Measurements from ENCODE around the gene SMR3B. TPM values are rescaled to one million over a fixed set of nuclear protein-coding genes. Genes with fewer than 3 reads are reported as not detected.

SMR3B gene
- polyA plus RNA-seq, 1 of the 3 experiments (the other 2 are of a cell fraction), result not detected

DNA sequence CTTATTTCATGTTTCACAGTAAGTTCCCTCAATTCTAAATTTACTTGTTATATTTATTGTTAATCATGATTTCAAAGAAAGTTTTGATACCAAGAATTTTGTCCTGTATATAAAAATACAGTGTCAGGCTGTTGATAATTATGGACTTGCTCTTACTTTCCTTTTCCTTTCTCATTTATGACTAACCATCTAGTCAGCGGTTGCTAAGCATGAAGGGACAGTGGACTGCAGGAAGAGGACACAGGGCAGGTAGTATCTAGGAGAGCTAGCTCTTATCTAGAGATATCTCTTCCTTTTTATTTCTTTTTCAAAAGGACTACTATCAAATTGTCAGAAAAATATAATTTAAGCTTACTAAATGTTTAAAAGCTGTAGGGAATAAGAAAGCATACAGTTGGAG is 16.4 kb downstream of the SMR3B start (continued):
- TF ChIP-seq, protein P1, sequence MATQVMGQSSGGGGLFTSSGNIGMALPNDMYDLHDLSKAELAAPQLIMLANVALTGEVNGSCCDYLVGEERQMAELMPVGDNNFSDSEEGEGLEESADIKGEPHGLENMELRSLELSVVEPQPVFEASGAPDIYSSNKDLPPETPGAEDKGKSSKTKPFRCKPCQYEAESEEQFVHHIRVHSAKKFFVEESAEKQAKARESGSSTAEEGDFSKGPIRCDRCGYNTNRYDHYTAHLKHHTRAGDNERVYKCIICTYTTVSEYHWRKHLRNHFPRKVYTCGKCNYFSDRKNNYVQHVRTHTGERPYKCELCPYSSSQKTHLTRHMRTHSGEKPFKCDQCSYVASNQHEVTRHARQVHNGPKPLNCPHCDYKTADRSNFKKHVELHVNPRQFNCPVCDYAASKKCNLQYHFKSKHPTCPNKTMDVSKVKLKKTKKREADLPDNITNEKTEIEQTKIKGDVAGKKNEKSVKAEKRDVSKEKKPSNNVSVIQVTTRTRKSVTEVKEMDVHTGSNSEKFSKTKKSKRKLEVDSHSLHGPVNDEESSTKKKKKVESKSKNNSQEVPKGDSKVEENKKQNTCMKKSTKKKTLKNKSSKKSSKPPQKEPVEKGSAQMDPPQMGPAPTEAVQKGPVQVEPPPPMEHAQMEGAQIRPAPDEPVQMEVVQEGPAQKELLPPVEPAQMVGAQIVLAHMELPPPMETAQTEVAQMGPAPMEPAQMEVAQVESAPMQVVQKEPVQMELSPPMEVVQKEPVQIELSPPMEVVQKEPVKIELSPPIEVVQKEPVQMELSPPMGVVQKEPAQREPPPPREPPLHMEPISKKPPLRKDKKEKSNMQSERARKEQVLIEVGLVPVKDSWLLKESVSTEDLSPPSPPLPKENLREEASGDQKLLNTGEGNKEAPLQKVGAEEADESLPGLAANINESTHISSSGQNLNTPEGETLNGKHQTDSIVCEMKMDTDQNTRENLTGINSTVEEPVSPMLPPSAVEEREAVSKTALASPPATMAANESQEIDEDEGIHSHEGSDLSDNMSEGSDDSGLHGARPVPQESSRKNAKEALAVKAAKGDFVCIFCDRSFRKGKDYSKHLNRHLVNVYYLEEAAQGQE (IDR thresholded peaks at IDR 0.05; ENCODE audit: low read depth, low read length), result no peak

DNA sequence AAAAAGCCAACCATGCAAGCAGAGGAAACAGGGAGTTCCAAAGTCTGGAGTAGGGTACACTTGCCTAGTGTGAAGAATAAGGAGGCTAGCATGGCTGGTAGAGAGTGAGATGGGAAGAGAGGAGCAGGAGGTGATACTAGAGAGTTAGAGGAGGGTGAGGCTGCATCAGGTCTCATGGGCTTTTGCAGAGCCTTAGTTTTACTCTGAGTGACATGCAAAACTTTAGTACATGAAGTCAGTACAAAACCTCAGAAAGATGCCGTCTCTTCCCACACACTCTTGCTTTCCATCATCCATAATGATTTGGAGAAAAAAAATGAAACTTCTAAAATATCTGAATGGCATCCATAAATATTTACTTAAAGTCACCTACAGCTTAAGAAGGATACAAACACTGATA is 19.8 kb downstream of the SMR3B start:
- Histone ChIP-seq H3K9ac (no peak overlapping the region), H3K9me3 (no peaks in the 10 kb centered on the region), H3K4me2 (no peak overlapping the region), H3K4me3 (ENCODE audit: low read depth in 2 of 2, low read length in 1 of 2) (no peak overlapping the region), H3K27ac (ENCODE audit: low read depth in 2 of 2, low read length in 1 of 2) (no peak overlapping the region), H3K9me2 (no peaks in the 10 kb centered on the region; the same call in 1 of the 2 replicates), H3K79me2 (ENCODE audit: insufficient read depth) (no peaks in the 10 kb centered on the region), H3K36me3 (replicated peaks in 1 of 2; ENCODE audit: control insufficient read depth in 1 of 2, insufficient read depth in 2 of 2, low read length in 1 of 2) (no peaks in the 10 kb centered on the region), H4K20me1 (ENCODE audit: insufficient read depth) (no peaks in the 10 kb centered on the region), H3F3A (replicated peaks; ENCODE audit: insufficient read depth) (no peaks in the 10 kb centered on the region), H3K27me3 (ENCODE audit: insufficient read depth) (no peaks in the 10 kb centered on the region), H2AFZ (ENCODE audit: low read depth) (no peak overlapping the region), H3K4me1 (ENCODE audit: control insufficient read depth in 1 of 2, insufficient read depth in 2 of 2, low read depth in 1 of 2, low read length in 1 of 2) (no peaks in the 10 kb centered on the region)
- 8% methylated on average over 1 of the region's 1 CpG for WGBS (ENCODE audit: low lambda C conversion rate)
- CTCF ChIA-PET, result no interaction called here
- TF ChIP-seq ELF1 (IDR thresholded peaks at IDR 0.05) (no peak), GABPA (IDR thresholded peaks at IDR 0.05; ENCODE audit: low read depth) (no peak), FOSL2 (IDR thresholded peaks at IDR 0.05; ENCODE audit: borderline replicate concordance, low read depth) (no peak), TCF12 (IDR thresholded peaks at IDR 0.05) (no peak), SMC3 (IDR thresholded peaks at IDR 0.05; ENCODE audit: low read depth, low read length) (no peak), YY1 (IDR thresholded peaks at IDR 0.05; ENCODE audit: low read depth) (no peak), RCOR1 (IDR thresholded peaks at IDR 0.05; ENCODE audit: low read length) (no peak), RAD21 (IDR thresholded peaks at IDR 0.05; ENCODE audit: low read length) (no peak)
- TF ChIP-seq, protein P2, sequence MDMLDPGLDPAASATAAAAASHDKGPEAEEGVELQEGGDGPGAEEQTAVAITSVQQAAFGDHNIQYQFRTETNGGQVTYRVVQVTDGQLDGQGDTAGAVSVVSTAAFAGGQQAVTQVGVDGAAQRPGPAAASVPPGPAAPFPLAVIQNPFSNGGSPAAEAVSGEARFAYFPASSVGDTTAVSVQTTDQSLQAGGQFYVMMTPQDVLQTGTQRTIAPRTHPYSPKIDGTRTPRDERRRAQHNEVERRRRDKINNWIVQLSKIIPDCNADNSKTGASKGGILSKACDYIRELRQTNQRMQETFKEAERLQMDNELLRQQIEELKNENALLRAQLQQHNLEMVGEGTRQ (IDR thresholded peaks at IDR 0.05; ENCODE audit: borderline replicate concordance, low read depth, low read length), result no peak
- TF ChIP-seq, protein P3, sequence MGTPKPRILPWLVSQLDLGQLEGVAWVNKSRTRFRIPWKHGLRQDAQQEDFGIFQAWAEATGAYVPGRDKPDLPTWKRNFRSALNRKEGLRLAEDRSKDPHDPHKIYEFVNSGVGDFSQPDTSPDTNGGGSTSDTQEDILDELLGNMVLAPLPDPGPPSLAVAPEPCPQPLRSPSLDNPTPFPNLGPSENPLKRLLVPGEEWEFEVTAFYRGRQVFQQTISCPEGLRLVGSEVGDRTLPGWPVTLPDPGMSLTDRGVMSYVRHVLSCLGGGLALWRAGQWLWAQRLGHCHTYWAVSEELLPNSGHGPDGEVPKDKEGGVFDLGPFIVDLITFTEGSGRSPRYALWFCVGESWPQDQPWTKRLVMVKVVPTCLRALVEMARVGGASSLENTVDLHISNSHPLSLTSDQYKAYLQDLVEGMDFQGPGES (IDR thresholded peaks at IDR 0.05; ENCODE audit: low read depth, low read length), result no peak
- TF ChIP-seq, protein P1 (IDR thresholded peaks at IDR 0.05; ENCODE audit: low read depth, low read length), result no peak
- TF ChIP-seq, protein P4, sequence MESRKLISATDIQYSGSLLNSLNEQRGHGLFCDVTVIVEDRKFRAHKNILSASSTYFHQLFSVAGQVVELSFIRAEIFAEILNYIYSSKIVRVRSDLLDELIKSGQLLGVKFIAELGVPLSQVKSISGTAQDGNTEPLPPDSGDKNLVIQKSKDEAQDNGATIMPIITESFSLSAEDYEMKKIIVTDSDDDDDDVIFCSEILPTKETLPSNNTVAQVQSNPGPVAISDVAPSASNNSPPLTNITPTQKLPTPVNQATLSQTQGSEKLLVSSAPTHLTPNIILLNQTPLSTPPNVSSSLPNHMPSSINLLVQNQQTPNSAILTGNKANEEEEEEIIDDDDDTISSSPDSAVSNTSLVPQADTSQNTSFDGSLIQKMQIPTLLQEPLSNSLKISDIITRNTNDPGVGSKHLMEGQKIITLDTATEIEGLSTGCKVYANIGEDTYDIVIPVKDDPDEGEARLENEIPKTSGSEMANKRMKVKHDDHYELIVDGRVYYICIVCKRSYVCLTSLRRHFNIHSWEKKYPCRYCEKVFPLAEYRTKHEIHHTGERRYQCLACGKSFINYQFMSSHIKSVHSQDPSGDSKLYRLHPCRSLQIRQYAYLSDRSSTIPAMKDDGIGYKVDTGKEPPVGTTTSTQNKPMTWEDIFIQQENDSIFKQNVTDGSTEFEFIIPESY (IDR thresholded peaks at IDR 0.05; ENCODE audit: borderline replicate concordance, low read depth), result no peak
- no peak for DNase-seq
- POLR2A ChIA-PET, result no interaction called here

All from SK-N-SH (cell line).